SH-SY5Y (cell line): ENCODE data around the gene TSEN34.

Experiments
- GATA2 ChIP-seq: IDR thresholded peaks from 2 replicates; pipeline ENCODE4 v1.6.1; 2011; ENCODE audit warnings: mild to moderate bottlenecking, low read depth, low read length
- GATA3 ChIP-seq: IDR thresholded peaks from 2 replicates; pipeline ENCODE4 v1.6.1; 2011; ENCODE audit warnings: low read depth, mild to moderate bottlenecking, low read length, moderate library complexity

- TF ChIP-seq GATA2 = no peak; the same call in 1 of the 2 replicates
- no peak for TF ChIP-seq GATA3
Measured at GRCh38 chr19:54189145-54189734, 1.9 kb upstream of the TSEN34 start, which contains the start of gene MBOAT7.
